ENCODE data around the gene HDLBP. TPM values are rescaled to one million over a fixed set of nuclear protein-coding genes. Genes with fewer than 3 reads are reported as not detected.

HDLBP gene
- total RNA-seq, 2 donors from 2014 or later = 404 to 447 TPM

DNA sequence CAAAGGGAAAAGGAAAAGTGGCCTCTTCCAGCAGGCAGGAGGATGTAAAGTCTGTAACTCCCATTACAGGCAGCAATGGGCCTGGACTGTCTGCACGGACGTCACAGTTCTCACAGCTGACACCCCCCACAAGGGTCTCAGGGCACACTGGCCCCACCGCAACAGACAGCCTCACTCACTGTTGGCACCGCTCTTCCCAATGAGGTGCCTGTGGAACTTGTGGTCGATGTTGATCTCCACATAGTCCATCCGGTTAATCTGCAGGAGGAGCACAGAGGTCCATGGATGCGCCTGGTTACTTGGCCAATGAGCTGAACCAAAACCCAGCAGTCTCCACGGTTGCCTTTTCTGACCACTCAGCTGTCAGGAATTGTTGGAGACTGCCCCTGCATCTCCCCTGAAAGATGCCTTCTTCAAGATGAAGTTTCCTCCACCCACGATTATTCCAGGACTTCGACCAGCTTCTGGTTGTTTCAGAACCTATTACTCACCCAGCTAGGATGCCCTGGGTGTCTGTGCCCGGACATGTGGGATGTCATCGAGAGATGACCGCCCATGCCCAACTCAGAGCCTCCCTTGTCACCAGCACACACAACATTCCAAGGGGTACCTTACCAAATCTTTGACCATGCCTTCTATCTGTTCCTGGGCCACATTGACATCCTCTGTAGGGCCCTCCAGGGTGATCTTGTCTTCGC, 62.5 kb downstream of the HDLBP start:
- H3K9me3 ChIP-seq = no peaks in the 10 kb centered on the region
- ATAC-seq (ENCODE audit: insufficient number of reproducible peaks, low FRiP score, low read depth) (no peak), DNase-seq (ENCODE audit: low spot score) (no peak)
- H3K36me3 ChIP-seq = peaks cover 94% of the 10 kb centered on the region
- H3K27ac ChIP-seq = no peak overlapping the region
- H3K4me1 ChIP-seq (ENCODE audit: control insufficient read depth in 1 of 2, low read depth in 2 of 2) = no peaks in the 10 kb centered on the region
- H3K27me3 ChIP-seq (replicated peaks; ENCODE audit: insufficient read depth) = no peaks in the 10 kb centered on the region
- no peak for TF ChIP-seq CTCF (IDR thresholded peaks at IDR 0.05)
- no peak overlapping the region for H3K4me3 ChIP-seq

- Histone ChIP-seq H3K27me3 (replicated peaks; ENCODE audit: insufficient read depth) (no peaks in the 10 kb centered on the region), H3K27ac (no peak overlapping the region), H3K4me3 (no peak overlapping the region), H3K36me3 (peaks cover 87% of the 10 kb centered on the region), H3K9me3 (no peaks in the 10 kb centered on the region), H3K4me1 (ENCODE audit: control insufficient read depth in 1 of 2, low read depth in 2 of 2) (no peaks in the 10 kb centered on the region)
- DNase-seq (ENCODE audit: low spot score) (no peak), ATAC-seq (ENCODE audit: insufficient number of reproducible peaks, low FRiP score, low read depth) (no peak)
- no peak for TF ChIP-seq CTCF (IDR thresholded peaks at IDR 0.05)
These were observed 65.8 kb downstream of the HDLBP start for GRCh38 chr2:241249654-241250053.

GRCh38 chr2:241248897-241249296, 66.6 kb downstream of the HDLBP start:
- Histone ChIP-seq H3K4me1 (ENCODE audit: control insufficient read depth in 1 of 2, low read depth in 2 of 2) (no peaks in the 10 kb centered on the region), H3K36me3 (peaks cover 85% of the 10 kb centered on the region), H3K9me3 (no peaks in the 10 kb centered on the region), H3K27ac (no peak overlapping the region), H3K4me3 (no peak overlapping the region), H3K27me3 (replicated peaks; ENCODE audit: insufficient read depth) (no peaks in the 10 kb centered on the region)
- no peak for DNase-seq (ENCODE audit: low spot score)
- ATAC-seq (ENCODE audit: insufficient number of reproducible peaks, low FRiP score, low read depth) = no peak
- TF ChIP-seq CTCF (IDR thresholded peaks at IDR 0.05) = no peak

- no peak for TF ChIP-seq CTCF (IDR thresholded peaks at IDR 0.05)
- Histone ChIP-seq H3K9me3 (no peaks in the 10 kb centered on the region), H3K36me3 (peaks cover 85% of the 10 kb centered on the region), H3K4me3 (no peak overlapping the region), H3K4me1 (ENCODE audit: control insufficient read depth in 1 of 2, low read depth in 2 of 2) (no peaks in the 10 kb centered on the region), H3K27me3 (replicated peaks; ENCODE audit: insufficient read depth) (no peaks in the 10 kb centered on the region), H3K27ac (no peak overlapping the region)
- no peak for DNase-seq (ENCODE audit: low spot score)
- no peak for ATAC-seq (ENCODE audit: insufficient number of reproducible peaks, low FRiP score, low read depth)
These were observed 67.2 kb downstream of the HDLBP start for GRCh38 chr2:241248289-241248688.

DNA sequence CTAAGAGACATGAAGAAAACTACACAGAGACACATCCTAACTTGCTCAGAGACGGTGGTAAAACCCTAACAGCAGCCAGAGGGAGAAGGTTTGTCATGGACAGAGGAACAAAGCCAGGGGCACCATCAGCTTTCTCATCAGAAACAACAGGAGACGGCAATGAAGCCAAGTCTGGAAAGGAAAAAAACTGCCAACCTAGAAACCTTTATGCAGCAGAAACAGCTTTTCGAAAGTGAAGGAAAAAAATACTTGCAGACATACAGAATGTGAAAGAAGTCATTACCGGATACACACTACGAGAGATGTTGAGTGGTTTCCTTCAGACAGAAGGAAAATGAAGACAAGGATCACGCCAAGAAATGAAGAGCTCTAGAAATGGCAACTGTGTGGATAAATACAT, 71.1 kb downstream of the HDLBP start:
- Histone ChIP-seq H3K27me3 (replicated peaks; ENCODE audit: insufficient read depth) (no peaks in the 10 kb centered on the region), H3K4me3 (no peak overlapping the region), H3K36me3 (peaks cover 82% of the 10 kb centered on the region), H3K4me1 (ENCODE audit: control insufficient read depth in 1 of 2, low read depth in 2 of 2) (no peaks in the 10 kb centered on the region), H3K9me3 (no peaks in the 10 kb centered on the region), H3K27ac (no peak overlapping the region)
- no peak for TF ChIP-seq CTCF (IDR thresholded peaks at IDR 0.05)
- ATAC-seq (ENCODE audit: insufficient number of reproducible peaks, low FRiP score, low read depth) (no peak), DNase-seq (ENCODE audit: low spot score) (no peak)
